Upper lobe of left lung (tissue), 4 donors: ENCODE results near the gene DNAJC17.

Experiments used
- CTCF ChIP-seq, 6 experiments: fragments of 450-650 bp in 4 of 6; fragments of 200-600 bp in 2 of 6; sonication (generic) in 2 of 6; IDR thresholded peaks; one replicate each; pipeline ENCODE4 v1.5.1; 2016 to 2019; ENCODE audit warnings: antibody characterized with exemption in 6 of 6
- POLR2A ChIP-seq, 4 donors: fragments of 450-650 bp; IDR thresholded peaks; one replicate each; pipeline ENCODE4 v1.5.1; 2016 to 2017; ENCODE audit warnings: antibody characterized with exemption in 4 of 4, mild to moderate bottlenecking in 2 of 4
- POLR2AphosphoS5 ChIP-seq, 2 donors: sonication (generic); formaldehyde crosslinking; IDR thresholded peaks; one replicate each; pipeline ENCODE4 v1.5.1; 2017; ENCODE audit warnings: antibody characterized with exemption in 2 of 2

GRCh38 chr15:40847223-40847961 is 40.1 kb upstream of the DNAJC17 start:
- TF ChIP-seq CTCF (IDR thresholded peaks at IDR 0.05) (peak in 3 of 6 experiments; percentile 9 to 44 (median 32)), POLR2A (IDR thresholded peaks at IDR 0.05) (peak in 1 of 4 donors; percentile 49), POLR2AphosphoS5 (IDR thresholded peaks at IDR 0.05) (peak in 1 of 2 donors; percentile 7)
